Mesenteric fat pad (tissue), 1 donor: ENCODE results near the gene ZNF627. TPM values are rescaled to one million over a fixed set of nuclear protein-coding genes. Genes with fewer than 3 reads are reported as not detected.
"Not testable (repeated sequence)": the region's sequence is repeated elsewhere in the genome, so short reads cannot be mapped to it uniquely, and the experiment has no call there.

Experiments
- DNase-seq: peaks from one replicate; pipeline ENCODE4 v3.0.0-alpha.2; 2020; ENCODE audit warnings: low spot score
- total RNA-seq: library from RNA; stranded (reverse); fragmentation: NEBNext Ultra II Directional; extraction: Animal tissue kit (Norgen Biotek cat#: 25700); gene quantifications from one replicate; pipeline ENCODE4 v1.2.1, GENCODE V29; 2021
- donor health status: DM: yes; HTN: yes; CAD: no.

Gene ZNF627
- total RNA-seq, 1 donor from 2014 or later, result 5.4 TPM

DNA sequence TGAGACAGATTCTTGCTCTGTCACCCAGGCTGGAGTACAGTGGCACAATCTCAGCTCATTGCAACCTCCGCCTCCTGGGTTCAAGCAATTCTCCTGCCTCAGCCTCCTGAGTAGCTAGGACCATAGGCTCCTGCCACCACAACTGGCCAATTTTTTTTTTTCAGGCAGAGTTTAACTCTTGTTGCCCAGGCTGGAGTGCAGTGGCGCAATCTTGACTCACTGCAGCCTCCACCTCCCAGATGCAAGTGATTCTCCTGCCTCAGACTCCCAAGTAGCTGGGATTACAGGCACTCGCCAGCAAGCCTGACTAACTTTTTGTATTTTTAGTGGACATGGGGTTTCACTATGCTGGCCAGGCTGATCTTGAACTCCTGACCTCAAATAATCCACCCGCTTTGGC is 23.5 kb upstream of the ZNF627 start:
- not testable (repeated sequence) for DNase-seq

DNA sequence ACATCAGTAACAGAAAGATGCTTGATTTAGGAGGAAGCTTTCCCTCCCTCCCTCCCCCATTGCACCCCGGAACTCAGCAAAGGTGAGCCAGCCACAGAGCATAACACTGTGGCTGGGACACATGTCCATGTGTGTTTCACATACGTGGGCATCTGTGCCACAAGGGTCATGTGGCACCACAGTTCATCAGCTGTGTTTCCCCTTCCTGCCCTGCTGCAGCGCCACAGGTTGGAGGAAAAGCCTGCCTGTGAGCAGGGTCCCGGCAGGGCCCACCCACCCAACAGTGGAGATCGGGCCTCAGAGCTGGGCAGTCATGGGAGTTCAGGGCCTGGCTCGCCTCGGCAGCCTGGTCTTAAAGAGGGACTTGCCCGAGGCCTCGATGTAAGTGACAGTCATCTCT is 22.6 kb upstream of the ZNF627 start:
- no peak for DNase-seq

DNA sequence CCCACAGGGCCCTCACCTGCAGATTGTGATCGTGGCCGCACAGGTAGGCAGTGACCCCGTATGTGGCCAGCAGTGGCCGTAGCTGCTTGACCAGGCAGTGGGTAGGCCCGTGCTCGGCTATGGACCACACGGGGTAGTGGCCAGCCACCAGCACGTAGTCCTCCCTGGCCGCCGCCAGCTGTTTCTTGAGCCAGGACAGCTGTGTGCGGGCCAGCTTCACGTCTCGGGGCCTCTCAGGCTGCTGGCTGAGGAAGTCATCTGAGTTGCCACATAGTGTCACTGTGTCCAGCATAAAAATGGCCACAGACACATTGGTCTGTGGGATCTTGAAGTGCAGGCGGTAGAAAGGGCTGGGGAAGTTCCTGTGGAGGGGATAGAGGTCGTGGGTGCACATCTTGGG is 21.1 kb upstream of the ZNF627 start:
- DNase-seq, result no peak

DNA sequence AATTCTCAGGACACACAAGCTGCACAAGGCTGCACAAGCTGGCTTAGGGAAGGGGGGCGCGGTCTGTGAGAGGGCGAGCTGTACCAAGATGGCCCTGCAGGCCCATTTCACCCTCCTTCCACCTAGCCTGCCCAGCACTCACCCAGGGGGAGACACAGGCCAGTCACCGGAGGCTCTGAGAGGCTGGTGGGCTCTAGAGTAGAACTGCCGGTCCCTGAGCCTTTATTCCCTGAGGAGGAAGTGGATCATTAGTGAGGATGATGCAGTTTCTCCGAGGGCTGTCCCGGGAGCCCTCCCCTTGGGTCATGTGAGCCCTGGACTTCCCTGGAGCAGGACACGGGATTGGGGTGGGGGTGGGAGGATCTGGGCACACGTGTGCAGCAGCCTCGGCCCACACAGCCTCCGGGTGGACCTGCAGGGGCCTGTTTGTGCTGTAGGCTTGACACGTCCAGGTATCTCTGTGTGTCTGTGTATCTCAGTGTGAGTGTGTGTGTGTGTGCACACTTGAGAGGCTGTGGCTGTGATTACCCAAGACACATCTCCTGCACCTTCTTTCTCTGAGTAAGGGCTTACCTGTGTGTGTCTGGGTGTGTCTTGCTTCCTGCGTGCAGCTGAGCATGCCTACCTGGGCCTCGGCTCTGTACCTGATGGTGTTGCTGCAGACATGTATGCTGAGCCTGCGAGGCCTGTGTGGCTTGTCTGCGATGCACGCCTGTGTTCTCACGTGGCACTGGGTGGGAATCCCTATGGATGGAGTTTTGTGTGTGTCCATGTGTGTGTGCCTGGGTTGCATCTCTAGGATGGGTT is 19.6 kb upstream of the ZNF627 start, which contains the start of gene ACP5:
Gene ACP5, minus strand, starts transcription at position 195 of the 807 bp plus-strand sequence. CDS start 328 bp downstream, outside the sequence.
- DNase-seq, result no peak

- DNase-seq, result no peak
Measured at GRCh38 chr19:11578258-11579142, 18.8 kb upstream of the ZNF627 start.

- DNase-seq, result no peak
Measured at GRCh38 chr19:11580116-11580515, 17.2 kb upstream of the ZNF627 start.

DNA sequence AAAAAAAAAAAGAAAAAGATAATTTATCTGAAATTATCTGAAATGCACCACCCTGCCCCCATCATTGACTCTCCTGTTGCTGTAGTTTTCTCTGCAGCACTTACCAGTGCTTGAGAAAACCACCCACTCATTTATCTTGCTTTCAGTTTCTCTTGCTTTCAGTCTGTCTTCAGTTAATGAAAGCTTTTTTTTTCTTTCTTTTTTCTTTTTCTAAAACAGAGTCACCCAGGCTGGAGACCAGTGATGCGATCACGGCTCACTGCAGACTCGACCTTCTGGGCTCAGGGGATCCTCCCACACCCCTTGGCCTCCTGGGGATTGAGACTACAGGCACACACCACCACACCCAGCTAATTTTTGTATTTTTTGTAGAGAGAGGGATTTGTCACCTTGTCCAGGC is 15.5 kb upstream of the ZNF627 start:
- no peak for DNase-seq

DNA sequence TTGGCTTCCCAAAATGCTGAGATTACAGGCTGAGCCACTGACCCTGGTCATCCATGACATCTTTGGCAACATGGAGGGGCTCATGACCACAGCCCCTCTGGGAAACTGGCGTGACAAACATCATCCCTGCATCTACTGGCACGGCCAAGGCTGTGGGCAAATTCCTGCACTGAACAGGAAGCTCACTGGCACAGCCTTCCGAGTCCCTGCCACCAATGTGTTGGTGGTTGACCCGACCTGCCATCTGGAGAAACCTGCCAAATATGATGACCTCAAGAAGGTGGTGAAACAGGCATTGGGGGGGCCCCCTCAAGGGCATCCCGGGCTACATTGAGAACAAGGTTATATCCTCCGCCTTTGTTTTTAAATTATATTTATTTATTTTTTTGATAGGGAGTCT is 11.0 kb upstream of the ZNF627 start:
- no peak for DNase-seq

DNA sequence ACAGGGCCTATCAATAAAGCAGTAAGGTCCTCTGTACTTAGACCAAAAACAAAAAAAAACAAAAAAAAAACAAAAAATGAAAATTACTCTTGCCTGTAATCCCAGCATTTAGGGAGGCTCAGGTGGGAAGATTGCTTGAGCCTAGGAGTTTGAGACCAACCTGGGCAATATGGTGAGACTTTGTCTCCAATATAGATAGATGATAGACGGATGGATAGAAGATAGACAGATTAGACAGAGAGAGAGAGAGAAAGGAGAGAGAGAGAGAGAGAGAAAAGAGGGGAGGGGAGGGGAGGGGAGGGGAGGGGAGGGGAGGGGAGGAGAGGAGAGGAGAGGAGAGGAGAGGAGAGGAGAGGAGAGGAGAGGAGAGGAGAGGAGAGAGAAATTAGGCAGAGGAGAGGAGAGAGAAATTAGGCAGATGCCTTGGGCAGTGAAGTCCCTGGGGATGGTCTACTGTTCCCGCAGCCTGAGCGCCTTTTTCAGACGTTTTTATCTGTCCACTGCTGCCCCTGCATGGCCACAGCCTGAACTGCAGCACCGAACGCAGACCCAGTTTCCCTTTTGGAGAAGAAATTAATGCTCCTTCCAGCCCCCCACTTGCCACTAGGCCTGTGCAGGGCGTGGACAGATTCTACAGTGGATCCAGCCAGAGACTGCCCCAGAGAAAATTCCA is 9.8 kb upstream of the ZNF627 start:
- DNase-seq, result no peak

DNA sequence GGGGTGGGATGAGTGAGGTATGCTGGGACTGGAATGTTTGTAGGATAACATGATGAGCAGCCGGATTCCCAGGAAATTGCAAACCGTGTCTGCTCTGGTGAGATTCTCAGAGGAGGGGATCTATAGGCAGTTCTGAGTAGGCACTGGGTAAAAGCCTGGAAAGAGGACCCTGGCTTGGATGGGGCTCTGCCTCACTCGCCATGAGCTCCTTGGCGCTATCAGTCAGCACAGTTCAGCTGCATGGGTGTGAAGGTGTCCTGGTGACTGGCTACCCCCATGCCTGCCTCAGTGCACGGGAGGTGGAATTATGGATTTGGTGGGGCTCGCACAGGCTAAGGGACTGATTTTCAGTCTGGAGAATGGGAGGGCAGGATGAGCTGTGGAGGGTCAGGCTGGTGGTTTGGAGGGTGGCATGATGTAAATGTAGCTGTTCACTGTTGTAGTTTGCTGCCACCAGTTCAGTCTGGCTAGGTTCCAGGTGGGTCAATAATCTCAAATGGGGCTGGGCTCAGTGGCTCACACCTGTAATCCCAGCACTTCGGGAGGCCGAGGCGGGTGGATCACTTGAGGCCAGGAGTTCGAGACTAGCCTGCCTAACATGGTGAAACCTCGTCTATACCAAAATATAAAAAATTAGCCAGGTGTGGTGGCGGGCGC is 9.2 kb upstream of the ZNF627 start:
- DNase-seq, result no peak

GRCh38 chr19:11594084-11594483 is 3.2 kb upstream of the ZNF627 start:
- DNase-seq, result no peak

GRCh38 chr19:11596156-11596555 is 1.1 kb upstream of the ZNF627 start:
- no peak for DNase-seq

- no peak for DNase-seq
Measured at GRCh38 chr19:11598103-11598483, 810 bp downstream of the ZNF627 start.

DNA sequence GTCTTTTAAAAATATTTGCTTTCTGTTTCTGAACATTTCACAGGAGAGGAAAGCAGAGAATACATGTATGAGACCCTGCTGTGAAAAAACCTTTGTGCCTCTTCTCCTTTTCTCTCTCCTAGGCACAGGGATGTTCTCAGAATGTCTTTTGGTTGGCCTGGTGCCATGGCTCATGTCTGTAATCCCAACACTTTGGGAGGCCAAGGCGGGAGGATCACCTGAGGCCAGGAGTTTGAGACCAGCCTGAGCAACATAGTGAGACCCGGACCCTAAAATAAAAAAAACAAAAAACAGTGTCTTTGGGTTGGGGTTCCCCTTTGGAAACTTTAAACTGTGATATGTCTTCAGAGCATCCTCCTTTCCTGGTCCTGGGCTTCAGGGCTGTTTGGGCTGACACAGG is 1.5 kb downstream of the ZNF627 start:
- no peak for DNase-seq

- DNase-seq, result not testable (repeated sequence)
Measured at GRCh38 chr19:11599704-11600103, 2.4 kb downstream of the ZNF627 start.

DNA sequence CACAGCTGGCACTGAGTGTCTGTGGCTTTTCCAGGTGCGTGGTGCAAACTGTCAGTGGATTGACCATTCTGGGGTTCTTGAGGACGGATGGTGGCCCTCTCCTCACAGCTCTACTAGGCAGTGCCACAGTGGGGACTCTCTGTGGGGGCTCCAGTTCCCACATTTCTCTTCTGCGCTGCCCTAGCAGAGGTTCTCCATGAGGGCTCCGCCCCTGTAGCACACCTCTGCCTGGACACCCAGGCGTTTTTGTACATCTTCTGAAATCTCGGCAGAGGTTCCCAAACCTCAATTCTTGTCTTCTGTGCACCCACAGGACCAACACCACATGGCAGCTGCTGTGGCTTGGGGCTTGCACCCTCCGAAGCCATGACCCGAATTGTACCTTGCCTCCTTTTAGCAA is 9.2 kb downstream of the ZNF627 start:
- no peak for DNase-seq

- no peak for DNase-seq
Measured at GRCh38 chr19:11611730-11612129, 14.4 kb downstream of the ZNF627 start.

DNA sequence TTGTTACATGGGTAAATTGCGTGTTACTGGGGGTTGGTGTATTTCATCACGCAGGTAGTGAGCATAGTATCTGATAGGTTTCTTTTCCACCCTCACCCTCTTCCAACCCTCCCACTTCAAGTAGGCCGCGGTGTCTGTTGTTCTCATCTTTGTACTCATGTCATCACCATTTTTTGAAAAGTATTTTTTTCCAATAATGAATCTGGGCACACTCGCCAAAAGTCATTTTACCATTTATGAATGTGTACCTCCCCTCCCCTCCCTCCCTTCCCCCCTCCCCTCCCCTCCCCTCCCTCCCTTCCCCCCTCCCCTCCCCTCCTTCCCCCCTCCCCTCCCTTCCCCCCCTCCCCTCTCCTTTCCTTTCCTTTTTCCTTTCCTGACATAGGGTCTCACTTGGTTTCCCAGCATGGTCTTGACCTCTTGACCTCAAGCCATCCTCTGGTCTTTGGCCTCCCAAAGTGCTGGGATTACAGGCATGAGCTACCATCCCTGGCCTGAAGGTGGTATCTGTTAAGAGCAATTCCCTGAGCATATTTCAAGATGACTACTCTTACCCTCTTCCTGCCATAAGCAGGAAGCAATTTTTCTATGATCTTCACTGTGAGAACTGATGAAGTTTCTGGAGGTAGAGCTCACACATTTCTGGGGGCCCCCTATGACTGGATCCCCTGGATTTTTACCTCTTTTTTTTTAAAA is 15.7 kb downstream of the ZNF627 start:
- no peak for DNase-seq

- DNase-seq, result no peak
Measured at GRCh38 chr19:11617180-11618062, 20.1 kb downstream of the ZNF627 start.

DNA sequence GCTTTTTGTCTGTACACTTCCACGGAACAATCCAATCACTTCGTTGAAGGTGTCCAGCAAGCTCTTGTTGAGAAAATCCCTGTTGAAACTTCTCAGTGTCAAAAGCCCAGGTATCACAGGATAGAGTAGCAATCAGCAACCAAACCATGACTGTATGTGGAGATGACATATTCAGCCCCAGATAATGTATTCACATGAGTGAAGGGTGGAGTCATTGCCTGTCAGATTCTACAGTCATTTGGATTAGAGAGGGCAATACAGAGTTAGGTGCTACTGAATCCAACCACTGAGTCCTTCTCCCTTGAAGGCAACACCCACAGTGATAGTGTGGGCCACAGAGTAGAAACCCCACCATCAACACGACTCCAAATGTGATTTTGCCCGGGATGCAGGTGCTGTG is 23.3 kb downstream of the ZNF627 start:
- no peak for DNase-seq
